ENCODE results near the gene SORCS2.

Gene SORCS2

DNA sequence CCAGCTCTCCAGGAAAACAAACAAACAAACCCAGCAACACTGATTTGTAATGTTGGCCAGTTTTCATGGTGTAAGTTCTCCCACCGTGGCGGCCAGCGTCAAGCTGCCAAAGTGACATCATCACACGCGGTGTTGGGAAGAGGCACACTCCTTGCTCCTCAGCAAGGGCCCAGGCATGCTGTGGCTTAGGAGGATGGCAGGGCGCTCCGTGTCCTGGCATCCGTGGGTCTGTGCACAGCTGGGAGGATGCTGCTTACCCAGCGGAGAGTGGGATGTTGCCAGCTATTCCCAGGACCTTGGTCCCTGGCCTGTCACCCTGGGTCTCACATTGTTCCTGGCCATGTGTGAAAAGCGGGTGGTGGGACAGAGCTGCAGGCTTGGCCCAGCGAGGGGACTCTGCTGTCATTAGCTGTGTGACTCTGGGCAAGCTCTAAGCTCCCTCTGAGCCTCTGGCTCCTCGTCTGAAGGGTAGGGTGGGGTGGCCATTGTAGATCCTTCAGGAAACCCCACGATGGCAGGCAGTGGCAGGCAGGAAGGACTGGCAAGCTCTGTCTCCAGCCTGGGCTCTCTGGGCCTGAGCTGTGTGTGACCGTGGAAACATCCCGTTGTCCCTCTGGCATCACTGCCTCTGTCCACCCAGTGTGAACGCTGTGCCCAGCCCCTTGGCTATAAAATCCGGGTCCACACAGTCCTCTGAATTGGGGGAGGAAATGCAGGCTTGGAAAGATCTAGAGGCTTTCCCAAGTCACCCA, 231.6 kb downstream of the SORCS2 start:
- DNase-seq, result peak in 20 of 51 donors; percentile 11 to 47 (median 25)

DNA sequence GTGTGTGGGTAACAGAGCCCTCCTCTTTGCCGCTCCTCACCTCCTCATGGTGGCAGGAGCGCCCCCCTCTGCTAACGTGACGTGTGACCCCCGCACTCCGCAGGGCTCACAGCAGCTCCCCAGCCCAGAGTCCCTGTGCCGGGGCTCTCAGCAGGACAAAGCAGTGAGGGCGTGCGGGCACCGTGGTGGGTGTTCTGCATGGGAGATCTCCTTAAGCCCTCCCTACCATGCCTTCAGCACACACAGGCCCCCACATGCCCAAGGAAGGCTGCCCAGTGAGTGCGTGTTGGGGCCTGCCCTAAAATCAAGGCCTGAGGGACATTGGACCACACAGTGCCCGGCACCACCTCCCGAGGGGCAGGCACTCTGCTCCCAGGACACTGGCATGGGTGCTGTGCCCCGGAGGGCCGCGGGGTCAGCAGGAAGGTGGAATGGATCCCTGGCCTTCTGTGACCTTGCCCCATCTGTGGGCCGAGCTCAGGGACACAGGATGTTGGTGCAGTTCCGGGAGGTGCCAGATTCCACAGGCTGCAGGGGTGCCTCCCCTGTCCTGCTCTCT, 232.3 kb downstream of the SORCS2 start:
- DNase-seq, result no peak

GRCh38 chr4:7425124-7425523, 232.8 kb downstream of the SORCS2 start:
- no peak for DNase-seq

- DNase-seq, result no peak
These were observed 233.5 kb downstream of the SORCS2 start for GRCh38 chr4:7425591-7426468.

- DNase-seq, result no peak
These were observed 234.3 kb downstream of the SORCS2 start for GRCh38 chr4:7426525-7427171.

DNA sequence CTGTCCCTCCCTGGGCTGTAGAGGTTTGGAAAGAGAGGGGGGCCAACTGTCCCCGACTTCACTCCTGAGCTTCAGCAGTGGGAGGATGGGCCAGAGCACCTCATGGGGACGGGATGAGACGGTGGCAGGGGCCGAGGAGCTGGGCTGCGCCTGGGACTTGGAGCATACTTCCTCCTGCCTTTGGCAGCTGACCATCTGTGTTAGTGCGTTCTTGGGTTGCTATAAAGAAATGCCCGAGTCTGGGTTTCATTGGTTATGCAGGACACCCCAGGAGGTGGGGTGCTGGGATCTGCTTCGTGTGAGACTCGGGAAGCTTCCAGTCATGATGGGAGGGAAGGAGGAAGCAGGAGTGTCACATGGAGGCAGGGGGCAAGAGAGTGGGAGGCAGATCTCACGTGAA, 235.0 kb downstream of the SORCS2 start:
- no peak for DNase-seq

- no peak for DNase-seq
These were observed 235.5 kb downstream of the SORCS2 start for GRCh38 chr4:7427831-7428260.

DNA sequence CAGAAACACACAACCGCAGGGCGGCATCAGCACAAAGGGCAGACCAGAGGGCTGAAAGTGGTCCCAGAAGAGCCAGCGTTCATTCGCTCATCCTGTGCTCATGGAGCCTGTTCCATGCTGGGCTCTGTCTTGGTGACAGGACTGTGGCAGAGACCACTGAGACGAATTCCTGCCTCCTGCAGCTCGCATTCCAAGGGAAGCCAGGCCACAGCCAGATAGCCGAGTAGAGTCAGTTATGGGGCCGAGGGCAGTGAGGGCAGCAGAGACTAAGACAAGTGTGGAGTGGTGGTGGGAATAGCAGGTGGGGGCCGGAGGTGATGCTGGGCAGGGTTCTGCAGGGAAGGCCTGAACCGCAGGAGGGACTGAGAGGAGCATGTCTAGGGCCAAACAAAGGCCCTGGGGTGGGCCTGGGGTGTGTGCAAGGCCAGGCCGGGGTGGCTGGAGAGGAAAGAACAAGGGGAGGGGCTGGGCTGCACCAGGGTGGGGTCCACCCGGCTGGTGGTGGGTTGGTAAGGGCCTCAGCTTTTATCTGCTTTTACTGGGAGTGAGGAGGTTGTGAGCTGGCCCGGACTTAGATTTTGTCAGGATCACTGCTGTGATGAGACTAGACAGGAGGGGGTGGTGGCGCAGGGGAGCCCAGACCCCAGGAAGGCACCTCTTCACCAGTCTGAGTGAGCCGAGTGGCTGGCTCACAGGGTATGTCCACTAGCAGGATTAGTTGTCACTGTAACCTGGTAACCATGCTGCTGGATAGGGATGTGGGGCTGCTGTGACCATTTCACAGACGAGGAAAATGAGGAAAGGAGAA, 236.1 kb downstream of the SORCS2 start:
- no peak for DNase-seq

GRCh38 chr4:7429069-7429416, 236.7 kb downstream of the SORCS2 start:
- no peak for DNase-seq

DNA sequence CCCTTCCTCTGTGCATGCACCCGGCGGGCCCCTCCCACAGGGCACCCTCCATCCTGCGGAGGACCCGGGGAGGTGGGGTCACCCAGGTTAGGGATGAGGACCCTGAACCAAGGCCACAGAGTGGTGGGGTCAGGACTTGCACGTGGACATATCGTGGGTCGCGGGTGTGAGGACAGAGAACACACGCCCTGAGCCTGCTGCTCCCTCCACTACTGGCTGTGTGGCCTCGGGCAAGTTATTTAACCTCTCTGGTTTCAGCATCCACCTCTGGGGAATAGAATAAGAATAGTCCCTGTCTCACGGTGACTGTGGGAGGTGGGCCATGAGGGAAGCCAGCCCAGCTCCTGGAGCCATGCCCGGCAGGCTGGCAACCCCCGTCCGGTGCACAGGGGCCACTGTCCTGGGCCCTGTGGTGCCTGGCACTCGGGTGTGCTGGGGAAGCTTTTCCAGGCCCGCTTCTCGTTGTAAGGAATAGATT, 237.3 kb downstream of the SORCS2 start:
- no peak for DNase-seq

GRCh38 chr4:7430368-7430964, 238.1 kb downstream of the SORCS2 start:
- no peak for DNase-seq

GRCh38 chr4:7430965-7431695, 238.8 kb downstream of the SORCS2 start:
- DNase-seq, result no peak

DNA sequence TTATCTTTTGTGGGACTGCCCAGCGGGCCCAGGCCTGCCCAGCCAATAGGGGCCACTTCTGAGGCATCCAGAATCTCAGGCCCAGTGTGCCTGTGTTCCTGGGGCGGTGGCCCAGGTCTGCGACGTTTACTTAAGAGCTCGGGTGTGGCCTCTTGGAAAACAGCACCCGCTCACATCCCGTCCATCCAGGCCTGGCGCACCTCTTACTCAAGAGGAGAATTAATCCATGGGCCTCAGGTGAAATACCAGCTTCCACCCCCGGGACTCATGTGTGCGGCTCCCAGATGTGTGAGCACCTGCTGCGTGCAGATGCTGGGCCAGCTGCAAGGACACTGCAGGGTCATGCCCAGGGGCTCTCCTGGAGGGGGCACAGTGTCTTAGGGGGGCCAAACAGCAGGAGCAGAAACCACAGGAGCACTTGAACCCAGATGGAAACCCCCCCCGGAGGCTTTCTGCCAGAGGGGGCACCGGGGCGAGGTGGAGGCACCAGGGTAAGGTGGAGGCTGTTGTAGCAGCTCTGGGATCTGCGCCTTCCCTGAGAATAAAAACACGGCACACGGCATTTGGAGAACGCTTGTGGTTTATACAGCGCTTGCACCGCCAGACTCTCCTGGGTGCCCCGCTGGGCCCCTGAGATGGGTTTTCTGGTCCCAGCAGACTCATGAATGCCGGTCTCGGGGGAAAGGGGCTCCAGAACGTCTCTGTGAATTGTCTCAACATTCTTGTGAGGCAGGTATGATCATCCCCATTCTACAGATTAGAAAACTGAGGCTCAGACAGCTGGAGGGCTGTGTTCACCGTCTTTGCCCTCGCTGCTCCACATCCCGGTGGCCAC, 239.6 kb downstream of the SORCS2 start:
- DNase-seq, result no peak

GRCh38 chr4:7432531-7433375, 240.4 kb downstream of the SORCS2 start:
- no peak for DNase-seq

GRCh38 chr4:7433376-7434140, 241.2 kb downstream of the SORCS2 start:
- DNase-seq, result no peak

GRCh38 chr4:7434141-7434765, 241.9 kb downstream of the SORCS2 start:
- DNase-seq, result no peak

DNA sequence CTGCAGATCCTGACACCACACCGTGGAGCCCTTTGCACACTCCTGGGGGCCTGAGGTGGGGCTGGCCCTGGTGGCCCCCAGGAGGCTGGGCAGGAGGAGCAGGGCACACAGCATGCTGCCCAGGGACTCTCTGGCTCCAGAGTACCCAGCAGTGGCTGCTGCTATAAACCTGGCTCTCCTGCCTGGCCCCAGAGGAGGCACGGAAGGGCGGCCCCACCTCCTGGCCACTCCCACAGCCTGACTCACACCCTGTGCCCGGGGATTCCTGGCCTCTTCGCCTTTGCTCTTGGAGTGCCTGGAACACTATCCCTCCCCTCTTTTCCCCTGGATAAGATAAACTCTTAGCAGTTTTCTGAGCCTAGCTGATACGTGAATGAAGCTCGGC, 242.4 kb downstream of the SORCS2 start, which contains the start of gene PSAPL1:
Gene PSAPL1, minus strand, starts transcription at position 165 of the 385 bp plus-strand sequence. Its CDS starts 51 bp downstream, at position 114.
- DNase-seq, result no peak

All from hypothalamus (tissue), 51 donors.